Psoas muscle (tissue), 8 donors: ENCODE results near the gene NLGN4X. TPM values are rescaled to one million over a fixed set of nuclear protein-coding genes. Genes with fewer than 3 reads are reported as not detected.

ENCODE experiments used
- ATAC-seq, 4 donors: fragments of 200-7000 bp; cut with Tn5 transposase; one replicate each; pipeline ENCODE4 v1.9.1; 2020; ENCODE audit warnings: moderate library complexity in 3 of 4, mild to moderate bottlenecking in 2 of 4
- DNase-seq, 2 donors: peaks; one replicate each; pipeline ENCODE4 v3.0.0-alpha.2; 2020
- H3K27ac ChIP-seq: fragments of 200-600 bp; one replicate; pipeline ENCODE4 v1.8.0; 2022
- H3K27me3 ChIP-seq, 3 donors: fragments of 200-600 bp in 1 of 3; one replicate each; pipeline versions ENCODE4 v1.6.1 to v1.8.0; 2013 to 2022; ENCODE audit warnings: low read length in 2 of 3, mild to moderate bottlenecking in 2 of 3, moderate library complexity in 1 of 3; ENCODE audit not compliant: insufficient read depth in 3 of 3
- H3K36me3 ChIP-seq, 2 donors: fragments of 200-600 bp in 1 of 2; one replicate each; pipeline versions ENCODE4 v1.6.1 to v1.8.0; 2013 to 2022; ENCODE audit warnings: low read depth in 1 of 2, mild to moderate bottlenecking in 1 of 2, moderate library complexity in 1 of 2; ENCODE audit not compliant: insufficient read depth in 1 of 2
- H3K4me1 ChIP-seq: fragments of 200-600 bp; one replicate; pipeline ENCODE4 v1.8.0; 2022
- H3K4me3 ChIP-seq: fragments of 200-600 bp; one replicate; pipeline ENCODE4 v1.8.0; 2022; ENCODE audit warnings: mild to moderate bottlenecking
- H3K9me3 ChIP-seq: fragments of 200-600 bp; one replicate; pipeline ENCODE4 v1.8.0; 2022
- WGBS, 3 donors: extraction: QIAGEN DNeasy Blood & Tissue Kit; methylation state at CpG; one replicate each; pipeline versions ENCODE4 v1.1.6 to v1.1.7; 2013; 5-methylcytosine and 5-hydroxymethylcytosine counted together
- intact Hi-C, 2 donors: fragments of 100-400 bp; cut with DNase I; formaldehyde crosslinking; loops; one replicate each; pipeline versions ENCODE4 v1.11.0 to v1.14.2; 2022
- polyA plus RNA-seq, 3 donors: library from polyadenylated mRNA; stranded (reverse); fragments of 200-250 nt; gene quantifications; one replicate each; pipeline ENCODE4 v1.2.3, GENCODE V29; 2013
- total RNA-seq, 4 donors: library from RNA; stranded (reverse); fragmentation: NEBNext Ultra II Directional in 2 of 4; extraction: Animal tissue kit (Norgen Biotek cat#: 25700) in 2 of 4; gene quantifications; one replicate each; pipeline versions ENCODE4 v1.2.1 to v1.2.4, GENCODE V29; 2021 to 2023
- TF ChIP-seq, protein P1 (sequence below): fragments of 200-600 bp; IDR thresholded peaks from one replicate; pipeline ENCODE4 v1.8.0; 2022; ENCODE audit warnings: antibody characterized with exemption
- donor health status: healthy with polysubstance abuse.
- donor health status: DM: no; HTN: no; CAD: no; lungs with moderate emphysema.
- donor health status: Bipolar disorder and iron deficiency.
- donor health status: healthy.
- donor health status: DM: yes; HTN: yes; CAD: no.
- donor health status: DM: no; HTN: no; CAD: no.
- donor health status: DM: no; HTN: no; CAD: no.
- donor health status: DM: yes; HTN: yes; CAD: no.

NLGN4X gene
- total and polyA plus RNA-seq, 7 donors = 0.05 to 0.59 (median 0.13) TPM

DNA sequence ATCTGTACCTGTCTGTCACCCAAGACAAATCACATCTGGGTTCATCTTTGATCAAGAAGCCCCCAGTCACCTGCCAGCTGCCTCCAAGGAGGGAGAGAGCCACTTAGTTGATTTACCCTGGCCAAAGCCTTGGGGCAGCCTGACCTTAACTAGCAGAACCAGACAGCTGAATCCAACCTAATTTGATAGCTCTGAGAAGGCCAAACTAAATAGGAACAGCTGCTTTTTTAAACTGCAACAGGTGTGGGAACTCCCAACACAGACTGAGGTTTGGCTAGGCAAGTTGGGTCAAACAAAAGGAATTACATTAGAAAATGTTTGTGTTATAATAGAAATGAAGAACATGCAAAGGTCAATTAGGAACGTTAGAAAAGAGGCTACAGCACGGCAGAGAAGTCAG, 375.7 kb downstream of the NLGN4X start:
- TF ChIP-seq, protein P1, sequence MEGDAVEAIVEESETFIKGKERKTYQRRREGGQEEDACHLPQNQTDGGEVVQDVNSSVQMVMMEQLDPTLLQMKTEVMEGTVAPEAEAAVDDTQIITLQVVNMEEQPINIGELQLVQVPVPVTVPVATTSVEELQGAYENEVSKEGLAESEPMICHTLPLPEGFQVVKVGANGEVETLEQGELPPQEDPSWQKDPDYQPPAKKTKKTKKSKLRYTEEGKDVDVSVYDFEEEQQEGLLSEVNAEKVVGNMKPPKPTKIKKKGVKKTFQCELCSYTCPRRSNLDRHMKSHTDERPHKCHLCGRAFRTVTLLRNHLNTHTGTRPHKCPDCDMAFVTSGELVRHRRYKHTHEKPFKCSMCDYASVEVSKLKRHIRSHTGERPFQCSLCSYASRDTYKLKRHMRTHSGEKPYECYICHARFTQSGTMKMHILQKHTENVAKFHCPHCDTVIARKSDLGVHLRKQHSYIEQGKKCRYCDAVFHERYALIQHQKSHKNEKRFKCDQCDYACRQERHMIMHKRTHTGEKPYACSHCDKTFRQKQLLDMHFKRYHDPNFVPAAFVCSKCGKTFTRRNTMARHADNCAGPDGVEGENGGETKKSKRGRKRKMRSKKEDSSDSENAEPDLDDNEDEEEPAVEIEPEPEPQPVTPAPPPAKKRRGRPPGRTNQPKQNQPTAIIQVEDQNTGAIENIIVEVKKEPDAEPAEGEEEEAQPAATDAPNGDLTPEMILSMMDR = no peak
- DNase-seq = no peak
- Histone ChIP-seq H3K27me3 (no peaks in the 10 kb centered on the region), H3K4me3 (no peak overlapping the region), H3K27ac (no peak overlapping the region), H3K36me3 (no peaks in the 10 kb centered on the region), H3K9me3 (no peaks in the 10 kb centered on the region), H3K4me1 (no peaks in the 10 kb centered on the region)
- intact Hi-C loops = no loop called here
- no peak for ATAC-seq
- 20 to 22% (median 21%) methylated on average over 2 of the region's 2 CpGs for WGBS, 3 donors

DNA sequence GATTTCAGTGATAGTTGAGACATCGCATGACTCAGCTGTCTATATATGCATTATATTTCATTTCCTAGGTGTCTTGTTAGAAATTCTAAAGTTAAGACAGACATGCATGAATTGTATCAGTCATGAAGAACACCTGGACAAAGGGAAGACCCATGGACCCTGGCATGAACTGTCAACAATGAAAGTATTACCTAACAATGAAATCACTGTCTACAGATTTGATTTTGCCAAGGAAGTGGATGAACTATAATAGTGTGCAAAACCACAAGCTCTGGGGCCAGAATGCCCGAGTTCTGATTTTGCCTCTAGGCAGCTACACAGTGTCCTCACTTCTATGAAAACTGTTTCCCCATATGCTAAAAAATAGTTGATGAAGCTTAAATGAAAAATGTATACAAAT, 386.1 kb downstream of the NLGN4X start:
- Histone ChIP-seq H3K9me3 (no peaks in the 10 kb centered on the region), H3K27ac (no peak overlapping the region), H3K4me1 (no peaks in the 10 kb centered on the region), H3K27me3 (no peaks in the 10 kb centered on the region), H3K36me3 (no peaks in the 10 kb centered on the region), H3K4me3 (no peak overlapping the region)
- TF ChIP-seq, protein P1 = no peak
- ATAC-seq (no peak), DNase-seq (no peak)
- 58 to 73% (median 62%) methylated on average over 2 of the region's 2 CpGs for WGBS, 3 donors
- intact Hi-C loops = no loop called here
